ENCODE data around the gene EFS. TPM values are rescaled to one million over a fixed set of nuclear protein-coding genes. Genes with fewer than 3 reads are reported as not detected.

Gene EFS
- total RNA-seq, 2 experiments from 2014 or later = not detected

DNA sequence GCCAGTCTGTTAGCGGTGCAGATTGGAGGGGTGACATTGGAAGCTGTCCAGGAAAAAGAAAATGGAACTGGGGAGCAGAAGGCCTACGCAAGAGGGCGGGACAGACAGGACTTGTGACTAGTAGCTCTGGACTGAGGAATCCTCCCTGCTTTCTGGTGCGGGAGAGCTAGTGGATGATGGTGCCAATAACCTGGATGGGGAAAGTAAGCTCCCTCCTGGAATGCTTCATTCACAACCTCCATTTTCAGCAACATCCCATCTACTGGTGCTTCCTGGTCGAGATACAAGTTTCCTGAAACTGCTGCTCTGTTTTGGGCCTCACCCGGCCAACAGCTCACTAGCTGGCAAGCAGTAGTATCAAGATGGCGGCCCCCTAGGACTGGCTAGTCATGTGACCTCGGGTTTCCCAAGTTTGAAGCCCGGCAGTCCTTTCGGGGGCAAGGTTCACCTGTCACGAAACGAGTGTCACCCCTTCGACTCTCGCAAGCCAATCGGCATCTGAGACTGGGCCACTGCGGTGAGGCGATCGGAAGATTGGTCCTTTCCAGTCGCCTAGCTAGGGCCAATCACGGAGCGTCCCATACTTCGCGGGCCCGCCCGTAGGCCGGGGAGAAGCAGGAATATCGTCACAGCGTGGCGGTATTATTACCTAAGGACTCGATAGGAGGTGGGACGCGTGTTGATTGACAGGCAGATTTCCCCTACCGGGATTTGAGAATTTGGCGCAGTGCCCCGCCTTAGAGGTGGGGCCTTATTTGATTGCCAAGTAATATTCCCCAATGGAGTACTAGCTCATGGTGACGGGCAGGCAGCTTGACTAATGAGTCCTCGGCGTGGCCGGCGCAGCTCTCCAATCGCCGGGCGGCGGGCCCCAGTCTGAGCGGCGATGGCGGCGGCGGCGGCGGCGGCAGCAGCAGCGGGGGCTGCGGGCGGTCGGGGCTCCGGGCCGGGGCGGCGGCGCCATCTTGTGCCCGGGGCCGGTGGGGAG is 44.1 kb downstream of the EFS start, which contains the start of gene PABPN1:
TSS of gene PABPN1 (plus strand) at position 874 of the 988 bp plus-strand sequence. CDS start at position 887, 13 bp downstream.
- H3K4me3 ChIP-seq (ENCODE audit: low read depth, low read length, poor library complexity, severe bottlenecking) = peak within 1 kb of the TSS; percentile 99
- no peaks in the 10 kb centered on the region for H3K9me3 ChIP-seq (ENCODE audit: low read length)
- peaks cover 40% of the 10 kb centered on the region for H3K36me3 ChIP-seq (ENCODE audit: insufficient read depth, low read length)
- peaks cover 27% of the 10 kb centered on the region for H3K4me1 ChIP-seq (ENCODE audit: insufficient read depth, low read length, poor library complexity, severe bottlenecking)
- TF ChIP-seq EZH2phosphoT487 (IDR thresholded peaks at IDR 0.05; ENCODE audit: borderline replicate concordance, low read depth, low read length) = no peak
- TF ChIP-seq, protein P1, sequence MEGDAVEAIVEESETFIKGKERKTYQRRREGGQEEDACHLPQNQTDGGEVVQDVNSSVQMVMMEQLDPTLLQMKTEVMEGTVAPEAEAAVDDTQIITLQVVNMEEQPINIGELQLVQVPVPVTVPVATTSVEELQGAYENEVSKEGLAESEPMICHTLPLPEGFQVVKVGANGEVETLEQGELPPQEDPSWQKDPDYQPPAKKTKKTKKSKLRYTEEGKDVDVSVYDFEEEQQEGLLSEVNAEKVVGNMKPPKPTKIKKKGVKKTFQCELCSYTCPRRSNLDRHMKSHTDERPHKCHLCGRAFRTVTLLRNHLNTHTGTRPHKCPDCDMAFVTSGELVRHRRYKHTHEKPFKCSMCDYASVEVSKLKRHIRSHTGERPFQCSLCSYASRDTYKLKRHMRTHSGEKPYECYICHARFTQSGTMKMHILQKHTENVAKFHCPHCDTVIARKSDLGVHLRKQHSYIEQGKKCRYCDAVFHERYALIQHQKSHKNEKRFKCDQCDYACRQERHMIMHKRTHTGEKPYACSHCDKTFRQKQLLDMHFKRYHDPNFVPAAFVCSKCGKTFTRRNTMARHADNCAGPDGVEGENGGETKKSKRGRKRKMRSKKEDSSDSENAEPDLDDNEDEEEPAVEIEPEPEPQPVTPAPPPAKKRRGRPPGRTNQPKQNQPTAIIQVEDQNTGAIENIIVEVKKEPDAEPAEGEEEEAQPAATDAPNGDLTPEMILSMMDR (conservative IDR thresholded peaks at IDR 0.05; ENCODE audit: low read length) = no peak
- TSS peak; percentile 98 for BruUV-seq (replicated peaks)
- ChIA-PET POLR2A (interaction anchor here (0.6 to 5.7 kb wide), 19 partner anchors 10 to 940 kb away, joined by 3 to 122 read pairs (median 4); partner anchors contain the start of genes ACIN1, BCL2L2, C14orf119 and PPP1R3E), CTCF (ENCODE audit: unreplicated experiment) (interaction anchor here (0.5 to 2.0 kb wide), 14 partner anchors 10 to 663 kb away, joined by 3 to 9 read pairs (median 4); partner anchors contain the start of genes ACIN1, BCL2L2, HOMEZ and PPP1R3E)
- H4K20me1 ChIP-seq (ENCODE audit: insufficient read depth, low read length) = peaks cover 13% of the 10 kb centered on the region; the same call in 1 of the 2 replicates
- H3K79me2 ChIP-seq (ENCODE audit: insufficient read depth, low read depth, low read length) = peaks cover 23% of the 10 kb centered on the region
- peak within 1 kb of the TSS; percentile 86 for H3K4me2 ChIP-seq (ENCODE audit: low read length)
- H3K27ac ChIP-seq (ENCODE audit: low read depth, low read length, poor library complexity, severe bottlenecking) = peak within 1 kb of the TSS; percentile 83
- intact Hi-C loops (cut with micrococcal nuclease; ENCODE audit: unreplicated experiment) = loop anchor here (1.0 to 5.0 kb wide), 4 partner anchors 14 to 236 kb away; partner anchors contain the start of genes BCL2L2, NGDN and THTPA
- H3K9me2 ChIP-seq (ENCODE audit: insufficient read depth, low read length) = no peaks in the 10 kb centered on the region
- DNase-seq (ENCODE audit: low spot score) = peak; percentile 100
- peak within 1 kb of the TSS; percentile 75; the same call in 1 of the 2 replicates for H2AFZ ChIP-seq (ENCODE audit: low read length)

DNA sequence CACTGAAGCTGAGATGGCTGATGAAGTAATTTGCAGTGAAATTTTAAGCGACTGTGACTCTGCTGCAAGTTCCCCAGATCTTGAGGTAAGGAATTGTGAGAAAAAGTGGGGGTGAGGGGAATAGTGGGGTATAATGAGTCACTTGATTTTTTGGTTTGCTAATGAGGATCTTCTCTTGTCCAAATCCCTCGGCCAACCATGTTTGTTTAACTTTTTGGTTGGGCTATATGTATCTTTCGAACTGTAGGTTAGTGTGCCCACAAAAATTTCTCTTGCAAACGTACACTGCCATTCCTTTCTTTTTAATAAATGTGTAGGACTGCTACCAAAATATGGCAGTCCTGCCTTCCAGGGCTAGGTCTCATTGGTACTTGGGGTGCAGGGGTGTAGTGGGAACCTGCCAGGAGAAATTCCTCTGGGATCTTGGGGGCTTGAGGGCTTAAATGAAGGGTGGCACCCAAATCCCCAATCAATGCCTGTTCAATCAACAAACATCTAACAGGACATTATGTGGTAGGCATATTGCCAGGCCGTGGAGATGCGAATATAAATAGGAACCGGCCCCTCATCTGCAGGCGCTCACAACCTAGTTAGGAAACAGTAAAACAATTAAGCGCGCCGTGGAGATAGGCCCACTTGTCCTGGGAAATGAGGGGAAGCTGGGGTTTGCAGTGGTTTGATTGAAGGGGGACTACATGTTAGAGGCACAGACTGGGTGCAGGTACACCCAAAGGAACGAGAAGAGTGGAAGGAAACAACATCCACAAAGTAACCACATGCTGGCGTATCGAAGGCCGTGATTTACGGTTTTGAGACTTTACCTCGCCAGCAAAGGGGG is 45.0 kb downstream of the EFS start:
- Histone ChIP-seq H3K4me2 (ENCODE audit: low read length) (peak overlapping the region; percentile 86), H3K4me3 (ENCODE audit: low read depth, low read length, poor library complexity, severe bottlenecking) (peak overlapping the region; percentile 79), H4K20me1 (ENCODE audit: insufficient read depth, low read length) (peaks cover 13% of the 10 kb centered on the region; the same call in 1 of the 2 replicates), H3K79me2 (ENCODE audit: insufficient read depth, low read depth, low read length) (peaks cover 23% of the 10 kb centered on the region), H2AFZ (ENCODE audit: low read length) (peak overlapping the region; percentile 75; the same call in 1 of the 2 replicates), H3K9me3 (ENCODE audit: low read length) (no peaks in the 10 kb centered on the region), H3K4me1 (ENCODE audit: insufficient read depth, low read length, poor library complexity, severe bottlenecking) (peaks cover 27% of the 10 kb centered on the region), H3K36me3 (ENCODE audit: insufficient read depth, low read length) (peaks cover 30% of the 10 kb centered on the region), H3K27ac (ENCODE audit: low read depth, low read length, poor library complexity, severe bottlenecking) (peak overlapping the region; percentile 83), H3K9me2 (ENCODE audit: insufficient read depth, low read length) (no peaks in the 10 kb centered on the region)
- no TSS peak for BruUV-seq (replicated peaks)
- no peak for DNase-seq (ENCODE audit: low spot score)
- ChIA-PET POLR2A (interaction anchor here (0.6 to 5.7 kb wide), 14 partner anchors 9 to 814 kb away, joined by 3 to 122 read pairs (median 5); partner anchors contain the start of genes ACIN1, BCL2L2, C14orf119 and PPP1R3E), CTCF (ENCODE audit: unreplicated experiment) (interaction anchor here (0.7 to 2.0 kb wide), 8 partner anchors 12 to 249 kb away, joined by 3 to 9 read pairs (median 4); partner anchors contain the start of genes ACIN1, BCL2L2, HOMEZ and PPP1R3E)
- TF ChIP-seq, protein P1 (conservative IDR thresholded peaks at IDR 0.05; ENCODE audit: low read length) = no peak
- TF ChIP-seq EZH2phosphoT487 (IDR thresholded peaks at IDR 0.05; ENCODE audit: borderline replicate concordance, low read depth, low read length) = no peak
- intact Hi-C loops (cut with micrococcal nuclease; ENCODE audit: unreplicated experiment) = loop anchor here (2.0 to 5.0 kb wide), 3 partner anchors 13 to 237 kb away; partner anchors contain the start of genes BCL2L2, NGDN and THTPA

Data from OCI-LY7 (cell line).